Cardiac ventricle fibroblast (primary cell): ENCODE results near the gene MSANTD4. TPM values are rescaled to one million over a fixed set of nuclear protein-coding genes. Genes with fewer than 3 reads are reported as not detected.

Experiments used
- total RNA-seq: library from RNA; depleted of rRNA; stranded (reverse); fragments of >200 nt; gene quantifications from 2 replicates; pipeline ENCODE4 v1.2.3, GENCODE V29; 2015

Gene MSANTD4
- 13.9 and 17.5 TPM in 2 replicates for total RNA-seq

DNA sequence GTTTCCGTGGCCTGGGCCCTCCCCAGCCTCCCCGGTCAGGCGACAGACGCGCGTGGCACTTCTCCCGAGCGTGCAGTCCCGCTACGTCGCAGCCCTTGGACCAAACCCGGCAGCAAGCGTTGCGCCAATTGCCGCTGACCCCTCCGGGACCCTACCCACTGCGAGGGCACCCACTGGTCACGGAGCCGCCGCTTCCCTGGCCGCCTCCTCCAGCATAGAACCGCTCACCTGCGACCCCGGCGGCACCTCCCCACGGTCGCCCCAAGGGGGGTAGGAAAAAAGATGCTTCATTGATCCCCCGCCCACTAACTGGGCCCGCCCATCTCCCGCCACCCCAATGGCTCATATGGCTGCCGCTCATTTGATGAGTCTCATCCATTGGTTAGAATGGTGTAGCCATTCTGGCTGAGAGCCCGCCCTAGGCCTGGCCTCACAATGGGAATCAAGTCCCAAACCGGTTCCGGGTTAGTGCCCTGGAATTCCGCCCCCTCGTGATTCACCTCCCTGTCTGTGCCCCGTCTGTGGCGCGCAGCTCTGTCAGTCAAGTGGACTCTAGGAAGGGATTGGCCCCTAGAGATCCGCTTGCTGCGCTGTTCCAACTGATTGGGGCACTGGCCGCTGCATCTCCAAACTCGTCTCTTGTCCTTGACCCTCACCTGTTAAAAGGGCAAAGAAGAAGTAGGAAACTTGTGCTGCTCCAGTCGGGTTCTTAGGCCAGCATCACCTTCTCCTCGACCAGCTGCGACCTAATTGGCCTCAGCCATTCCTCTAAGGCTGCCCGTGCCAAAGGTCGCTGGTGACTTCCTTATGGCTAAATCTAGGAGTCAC lies at the start of gene MSANTD4:
TSS of gene MSANTD4 (minus strand) at position 274 of the 828 bp plus-strand sequence. CDS start 11,323 bp downstream, outside the sequence.

Other genes starting within 250 kb of the MSANTD4 start
- 1.4 and 2.1 TPM in 2 replicates for gene KBTBD3, start 55.1 kb upstream of the MSANTD4 start, total RNA-seq
- 42.2 and 42.3 TPM in 2 replicates for gene AASDHPPT, start 55.4 kb upstream of the MSANTD4 start, total RNA-seq